NCI-H526 (cell line): Measurements from ENCODE around the gene KCNA10.
"Not testable (repeated sequence)": the region's sequence is repeated elsewhere in the genome, so short reads cannot be mapped to it uniquely, and the experiment has no call there.

Experiments used
- DNase-seq, 2 experiments: peaks; one replicate each; lab custom pipeline; 2025; lab: John Stamatoyannopoulos, UW

The KCNA10 gene

GRCh38 chr1:110535985-110536384 lies 17.0 kb upstream of the KCNA10 start:
- DNase-seq = no peak

GRCh38 chr1:110533230-110533629 lies 14.3 kb upstream of the KCNA10 start:
- DNase-seq = no peak

GRCh38 chr1:110529011-110529410 lies 10.0 kb upstream of the KCNA10 start:
- no peak for DNase-seq

GRCh38 chr1:110526201-110526780 lies 7.3 kb upstream of the KCNA10 start:
- DNase-seq = no peak

GRCh38 chr1:110525249-110525595 lies 6.2 kb upstream of the KCNA10 start:
- DNase-seq = no peak

GRCh38 chr1:110524311-110525248 lies 5.6 kb upstream of the KCNA10 start:
- DNase-seq = peak; percentile 44 to 86

GRCh38 chr1:110523011-110523410 lies 4.0 kb upstream of the KCNA10 start:
- DNase-seq = no peak

GRCh38 chr1:110522560-110522959 lies 3.6 kb upstream of the KCNA10 start:
- DNase-seq = no peak

- no peak for DNase-seq
Observed at GRCh38 chr1:110520827-110521226, 1.9 kb upstream of the KCNA10 start.

GRCh38 chr1:110515891-110516290 lies 3.1 kb downstream of the KCNA10 start:
- DNase-seq = no peak

- no peak for DNase-seq
Observed at GRCh38 chr1:110515041-110515440, 3.9 kb downstream of the KCNA10 start.

- DNase-seq = no peak
Observed at GRCh38 chr1:110513511-110513910, 5.5 kb downstream of the KCNA10 start.

- DNase-seq = no peak
Observed at GRCh38 chr1:110511436-110511835, 7.5 kb downstream of the KCNA10 start.

GRCh38 chr1:110510921-110511320 lies 8.1 kb downstream of the KCNA10 start:
- not testable (repeated sequence) for DNase-seq

GRCh38 chr1:110509655-110510054 lies 9.3 kb downstream of the KCNA10 start:
- no peak for DNase-seq

- no peak for DNase-seq
Observed at GRCh38 chr1:110508028-110508940, 10.7 kb downstream of the KCNA10 start.

- no peak for DNase-seq
Observed at GRCh38 chr1:110506541-110506940, 12.4 kb downstream of the KCNA10 start.

GRCh38 chr1:110505596-110505995 lies 13.4 kb downstream of the KCNA10 start:
- no peak for DNase-seq

GRCh38 chr1:110504226-110504625 lies 14.7 kb downstream of the KCNA10 start:
- no peak for DNase-seq

GRCh38 chr1:110503471-110503870 lies 15.5 kb downstream of the KCNA10 start:
- DNase-seq = no peak

GRCh38 chr1:110502402-110503151 lies 16.4 kb downstream of the KCNA10 start:
- no peak for DNase-seq
